Measurements from ENCODE around the gene ALOX15. TPM values are rescaled to one million over a fixed set of nuclear protein-coding genes. Genes with fewer than 3 reads are reported as not detected.
"Not testable (repeated sequence)": the region's sequence is repeated elsewhere in the genome, so short reads cannot be mapped to it uniquely, and the experiment has no call there.

ALOX15 gene
- total and polyA plus RNA-seq, 9 of the 15 experiments (the other 6 are each of a cell fraction or from before 2014, with no cell fraction given), result not detected

GRCh38 chr17:4640569-4641188, 799 bp downstream of the ALOX15 start:
- DNase-seq (ENCODE audit: extremely low read depth in 1 of 4, low spot score in 3 of 4); intact Hi-C loops (cut with micrococcal nuclease); FAIRE-seq: not testable (repeated sequence)

GRCh38 chr17:4639301-4640059, 2.0 kb downstream of the ALOX15 start:
- H3K4me2 ChIP-seq (ENCODE audit: insufficient read depth, low read length); FAIRE-seq; POLR2A ChIA-PET; BruUV-seq (replicated peaks); H3K27ac ChIP-seq (ENCODE audit: extremely low read depth, low read depth, low read length); intact Hi-C loops (cut with micrococcal nuclease); H4K20me1 ChIP-seq (replicated peaks; ENCODE audit: control insufficient read depth, insufficient read depth, low read length); H3K79me2 ChIP-seq (ENCODE audit: control insufficient read depth, insufficient read depth, low read length); H2AFZ ChIP-seq (ENCODE audit: low read depth, low read length); in situ Hi-C loops (cut with MboI); H3K36me3 ChIP-seq (ENCODE audit: control insufficient read depth, insufficient read depth, low read length); H3K9me1 ChIP-seq (ENCODE audit: control insufficient read depth, insufficient read depth, low read length); CTCF ChIA-PET (ENCODE audit: low intra/inter-chr PET ratio); H3K9me3 ChIP-seq (replicated peaks; ENCODE audit: control insufficient read depth, insufficient read depth, low read depth, low read length); H3K9ac ChIP-seq (ENCODE audit: insufficient read depth in 1 of 2, low read depth in 2 of 2, low read length in 2 of 2); H3K4me3 ChIP-seq: not testable (repeated sequence)
- 26% methylated on average over 10 of the region's 56 CpGs for WGBS (ENCODE audit: insufficient coverage, low coverage, missing lambda C conversion rate)
- H3K27me3 ChIP-seq (ENCODE audit: control insufficient read depth in 2 of 2, insufficient read depth in 2 of 2, low read length in 2 of 2), result peaks cover 0 to 27% of the 10 kb centered on the region in 2 experiments; a peak in 3 of 5 replicates
- DNase-seq (ENCODE audit: extremely low read depth in 1 of 4, low spot score in 3 of 4), result peak in 1 of 4 experiments; percentile 52
- ATAC-seq, result peak; percentile 84
- H3K4me1 ChIP-seq (replicated peaks in 1 of 2; ENCODE audit: control insufficient read depth in 2 of 2, insufficient read depth in 2 of 2, low read length in 2 of 2), result peaks cover 0 to 12% of the 10 kb centered on the region in 2 experiments; a peak in 3 of 5 replicates
- TF ChIP-seq, protein P1, sequence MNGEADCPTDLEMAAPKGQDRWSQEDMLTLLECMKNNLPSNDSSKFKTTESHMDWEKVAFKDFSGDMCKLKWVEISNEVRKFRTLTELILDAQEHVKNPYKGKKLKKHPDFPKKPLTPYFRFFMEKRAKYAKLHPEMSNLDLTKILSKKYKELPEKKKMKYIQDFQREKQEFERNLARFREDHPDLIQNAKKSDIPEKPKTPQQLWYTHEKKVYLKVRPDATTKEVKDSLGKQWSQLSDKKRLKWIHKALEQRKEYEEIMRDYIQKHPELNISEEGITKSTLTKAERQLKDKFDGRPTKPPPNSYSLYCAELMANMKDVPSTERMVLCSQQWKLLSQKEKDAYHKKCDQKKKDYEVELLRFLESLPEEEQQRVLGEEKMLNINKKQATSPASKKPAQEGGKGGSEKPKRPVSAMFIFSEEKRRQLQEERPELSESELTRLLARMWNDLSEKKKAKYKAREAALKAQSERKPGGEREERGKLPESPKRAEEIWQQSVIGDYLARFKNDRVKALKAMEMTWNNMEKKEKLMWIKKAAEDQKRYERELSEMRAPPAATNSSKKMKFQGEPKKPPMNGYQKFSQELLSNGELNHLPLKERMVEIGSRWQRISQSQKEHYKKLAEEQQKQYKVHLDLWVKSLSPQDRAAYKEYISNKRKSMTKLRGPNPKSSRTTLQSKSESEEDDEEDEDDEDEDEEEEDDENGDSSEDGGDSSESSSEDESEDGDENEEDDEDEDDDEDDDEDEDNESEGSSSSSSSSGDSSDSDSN (IDR thresholded peaks at IDR 0.05; ENCODE audit: borderline replicate concordance in 1 of 2, low read depth in 2 of 2, low read length in 2 of 2), result peak in 1 of 2 experiments; percentile 63; a peak in 1 of 4 replicates
- TF ChIP-seq, protein P2, sequence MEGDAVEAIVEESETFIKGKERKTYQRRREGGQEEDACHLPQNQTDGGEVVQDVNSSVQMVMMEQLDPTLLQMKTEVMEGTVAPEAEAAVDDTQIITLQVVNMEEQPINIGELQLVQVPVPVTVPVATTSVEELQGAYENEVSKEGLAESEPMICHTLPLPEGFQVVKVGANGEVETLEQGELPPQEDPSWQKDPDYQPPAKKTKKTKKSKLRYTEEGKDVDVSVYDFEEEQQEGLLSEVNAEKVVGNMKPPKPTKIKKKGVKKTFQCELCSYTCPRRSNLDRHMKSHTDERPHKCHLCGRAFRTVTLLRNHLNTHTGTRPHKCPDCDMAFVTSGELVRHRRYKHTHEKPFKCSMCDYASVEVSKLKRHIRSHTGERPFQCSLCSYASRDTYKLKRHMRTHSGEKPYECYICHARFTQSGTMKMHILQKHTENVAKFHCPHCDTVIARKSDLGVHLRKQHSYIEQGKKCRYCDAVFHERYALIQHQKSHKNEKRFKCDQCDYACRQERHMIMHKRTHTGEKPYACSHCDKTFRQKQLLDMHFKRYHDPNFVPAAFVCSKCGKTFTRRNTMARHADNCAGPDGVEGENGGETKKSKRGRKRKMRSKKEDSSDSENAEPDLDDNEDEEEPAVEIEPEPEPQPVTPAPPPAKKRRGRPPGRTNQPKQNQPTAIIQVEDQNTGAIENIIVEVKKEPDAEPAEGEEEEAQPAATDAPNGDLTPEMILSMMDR (IDR thresholded peaks at IDR 0.05 in 2 of 3, conservative IDR thresholded peaks at IDR 0.05 in 1 of 3; ENCODE audit: insufficient read depth in 2 of 3, low read depth in 1 of 3, low read length in 3 of 3), result peak in 2 of 3 experiments; percentile 37 to 42; a peak in 4 of 6 replicates

More at GRCh38 chr17:4640569-4641188, 799 bp downstream of the ALOX15 start:
- Histone ChIP-seq H3K4me1 (replicated peaks in 1 of 2; ENCODE audit: control insufficient read depth in 2 of 2, insufficient read depth in 2 of 2, low read length in 2 of 2) (peaks cover 0 to 12% of the 10 kb centered on the region in 2 experiments; a peak in 3 of 5 replicates), H3K27me3 (ENCODE audit: control insufficient read depth in 2 of 2, insufficient read depth in 2 of 2, low read length in 2 of 2) (peaks cover 0 to 21% of the 10 kb centered on the region in 2 experiments; a peak in 3 of 5 replicates)
- in situ Hi-C loops (cut with MboI); H4K20me1 ChIP-seq (replicated peaks; ENCODE audit: control insufficient read depth, insufficient read depth, low read length); H2AFZ ChIP-seq (ENCODE audit: low read depth, low read length); CTCF ChIA-PET (ENCODE audit: low intra/inter-chr PET ratio); BruUV-seq (replicated peaks); H3K9ac ChIP-seq (ENCODE audit: insufficient read depth in 1 of 2, low read depth in 2 of 2, low read length in 2 of 2); H3K4me3 ChIP-seq; H3K9me3 ChIP-seq (replicated peaks; ENCODE audit: control insufficient read depth, insufficient read depth, low read depth, low read length); POLR2A ChIA-PET; ATAC-seq; H3K4me2 ChIP-seq (ENCODE audit: insufficient read depth, low read length); H3K9me1 ChIP-seq (ENCODE audit: control insufficient read depth, insufficient read depth, low read length); H3K79me2 ChIP-seq (ENCODE audit: control insufficient read depth, insufficient read depth, low read length); H3K27ac ChIP-seq (ENCODE audit: extremely low read depth, low read depth, low read length); H3K36me3 ChIP-seq (ENCODE audit: control insufficient read depth, insufficient read depth, low read length): not testable (repeated sequence)
- 32% methylated on average over 9 of the region's 39 CpGs for WGBS (ENCODE audit: insufficient coverage, low coverage, missing lambda C conversion rate)

Measured in K562 (cell line).